Erythroblast (primary cell): ENCODE data around the gene ILRUN.

Source experiments
- GATA1 ChIP-seq: IDR thresholded peaks from 2 replicates; pipeline ENCODE4 v1.6.1; 2011; ENCODE audit warnings: low read depth, mild to moderate bottlenecking, control low read depth, low read length, moderate library complexity
- POLR2A ChIP-seq: IDR thresholded peaks from 2 replicates; pipeline ENCODE4 v1.6.1; 2011; ENCODE audit warnings: mild to moderate bottlenecking, low read length

DNA sequence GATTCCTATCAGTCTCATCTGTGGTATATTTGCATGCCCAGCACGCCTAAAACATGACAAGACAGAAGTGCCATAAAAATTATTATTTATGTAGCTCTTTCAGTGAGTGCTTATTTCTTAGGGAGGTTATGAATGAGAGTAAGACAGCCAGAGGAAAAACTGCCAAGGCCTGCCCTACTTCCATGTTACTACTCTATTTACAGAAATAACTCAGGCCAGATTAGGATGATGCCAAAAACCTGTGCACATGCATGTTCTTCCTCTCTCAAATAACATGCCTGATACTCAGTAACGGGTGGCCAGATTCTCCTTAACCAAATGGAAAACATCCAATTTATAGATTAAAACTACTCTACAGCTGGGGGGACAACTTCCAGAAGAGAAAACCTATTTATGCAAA is 45.7 kb downstream of the ILRUN start:
- TF ChIP-seq POLR2A, result no peak
- TF ChIP-seq GATA1, result no peak
